GM12878 (cell line): Measurements from ENCODE around the gene PRG3. TPM values are rescaled to one million over a fixed set of nuclear protein-coding genes. Genes with fewer than 3 reads are reported as not detected.

Source experiments
- ATAC-seq: fragments of 200-7000 bp; cut with Tn5 transposase; 3 replicates; pipeline ENCODE4 v1.9.1; 2020; ENCODE audit warnings: mild to moderate bottlenecking, moderate library complexity
- BruUV-seq: library from RNA; stranded (reverse); fragments of 400-500 nt; replicated peaks from 2 replicates; lab custom pipeline; 2021; lab: Mats Ljungman, UMichigan
- CTCF ChIA-PET: fragments of 300-600 bp; sonication (Branson Sonifier 250); formaldehyde crosslinking; extraction: SDS; loops from one replicate; lab custom pipeline; 2021; ENCODE audit warnings: inconsistent platforms; lab: Yijun Ruan, JAX
- POLR2A ChIA-PET: fragments of 350-600 bp; formaldehyde crosslinking; extraction: SDS; loops from one replicate; lab custom pipeline; 2021; ENCODE audit warnings: inconsistent platforms; lab: Charles Lee
- RAD21 ChIA-PET: fragments of 300-600 bp; sonication (Branson Sonifier 250); formaldehyde crosslinking; loops from one replicate; lab custom pipeline; 2023; ENCODE audit warnings: antibody characterized with exemption; ENCODE audit not compliant: unreplicated experiment; lab: Charles Lee
- SMC1A ChIA-PET: fragments of 300-600 bp; sonication (Branson Sonifier 250); formaldehyde crosslinking; loops from one replicate; lab custom pipeline; 2023; ENCODE audit not compliant: unreplicated experiment, uncharacterized antibody; lab: Charles Lee
- DNase-seq: peaks from one replicate; pipeline ENCODE4 v3.0.0-alpha.2; 2011; ENCODE audit warnings: low read depth, low spot score
- FAIRE-seq: peaks from 3 replicates; lab custom pipeline; 2011; peaks lifted over from hg19 to GRCh38; lab: Jason Lieb, UNC
- H2AFZ ChIP-seq: 2 replicates; pipeline ENCODE4 v1.6.0; 2011; ENCODE audit warnings: low read depth, low read length, control low read depth; ENCODE audit not compliant: control insufficient read depth
- H3K27ac ChIP-seq: 2 replicates; pipeline ENCODE4 v1.5.1; 2011; ENCODE audit warnings: control low read depth; ENCODE audit not compliant: control insufficient read depth, insufficient read depth
- H3K27me3 ChIP-seq, 2 experiments: replicated peaks in 1 of 2; 2 replicates each; pipeline versions ENCODE4 v1.6.0 to v1.6.1; 2011; ENCODE audit warnings: low read length in 1 of 2; ENCODE audit not compliant: control insufficient read depth in 2 of 2, insufficient read depth in 2 of 2
- H3K36me3 ChIP-seq, 2 experiments: 2 replicates each; pipeline ENCODE4 v1.5.1; 2011; ENCODE audit warnings: low read length in 1 of 2; ENCODE audit not compliant: control insufficient read depth in 2 of 2, insufficient read depth in 2 of 2
- H3K4me1 ChIP-seq: 2 replicates; pipeline ENCODE4 v1.6.1; 2011; ENCODE audit warnings: mild to moderate bottlenecking, low read length, moderate library complexity, mixed read lengths; ENCODE audit not compliant: control insufficient read depth, insufficient read depth
- H3K4me2 ChIP-seq: 2 replicates; pipeline ENCODE4 v1.6.0; 2011; ENCODE audit warnings: control low read depth; ENCODE audit not compliant: control insufficient read depth, insufficient read depth
- H3K4me3 ChIP-seq: fragments of 200-600 bp; sonication (generic); 2 replicates; pipeline ENCODE4 v1.5.1; 2016
- H3K79me2 ChIP-seq: 2 replicates; pipeline ENCODE4 v1.6.0; 2011; ENCODE audit warnings: low read length; ENCODE audit not compliant: control insufficient read depth, insufficient read depth
- H3K9ac ChIP-seq: 2 replicates; pipeline ENCODE4 v1.8.0; 2011; ENCODE audit warnings: low read length, control low read depth, mixed read lengths; ENCODE audit not compliant: control insufficient read depth, insufficient read depth
- H3K9me3 ChIP-seq: replicated peaks from 3 replicates; pipeline ENCODE4 v1.5.1; 2011; ENCODE audit warnings: mild to moderate bottlenecking, low read length; ENCODE audit not compliant: control insufficient read depth, insufficient read depth
- H4K20me1 ChIP-seq: 2 replicates; pipeline ENCODE4 v1.6.0; 2011; ENCODE audit not compliant: control insufficient read depth, insufficient read depth
- ATF7 ChIP-seq: fragments of 450-650 bp; IDR thresholded peaks from 2 replicates; pipeline ENCODE4 v1.6.1; 2016; ENCODE audit warnings: low read depth, mild to moderate bottlenecking
- BCL3 ChIP-seq: IDR thresholded peaks from 2 replicates; pipeline ENCODE4 v1.6.1; 2011; ENCODE audit warnings: borderline replicate concordance, low read depth, mild to moderate bottlenecking, moderate library complexity, low read length; ENCODE audit not compliant: insufficient read depth, poor library complexity, severe bottlenecking
- CEBPZ ChIP-seq: fragments of 150-350 bp; IDR thresholded peaks from 2 replicates; pipeline ENCODE4 v1.6.1; 2016; ENCODE audit warnings: low read depth, low read length
- E2F4 ChIP-seq: IDR thresholded peaks from 2 replicates; pipeline ENCODE4 v1.6.1; 2012; ENCODE audit warnings: low read depth, low read length, improper control_type of control experiment
- IKZF1 ChIP-seq: fragments of 450-650 bp; conservative IDR thresholded peaks from 2 replicates; pipeline ENCODE4 v1.6.1; 2017; ENCODE audit warnings: antibody characterized with exemption, mild to moderate bottlenecking
- IKZF2 ChIP-seq, 2 experiments: fragments of 450-650 bp; IDR thresholded peaks; 2 replicates each; pipeline ENCODE4 v1.6.1; 2017; ENCODE audit warnings: mild to moderate bottlenecking in 2 of 2, moderate library complexity in 2 of 2
- MYC ChIP-seq: IDR thresholded peaks from 2 replicates; pipeline ENCODE4 v1.6.1; 2011; ENCODE audit warnings: mild to moderate bottlenecking, low read length, moderate library complexity, inconsistent platforms; ENCODE audit not compliant: insufficient read depth, insufficient replicate concordance, insufficient read length, severe bottlenecking
- NRF1 ChIP-seq: conservative IDR thresholded peaks from 2 replicates; pipeline ENCODE4 v1.6.1; 2011; ENCODE audit warnings: mild to moderate bottlenecking, low read depth, low read length, improper control_type of control experiment
- TAF1 ChIP-seq: IDR thresholded peaks from 2 replicates; pipeline ENCODE4 v1.6.1; 2011; ENCODE audit warnings: mild to moderate bottlenecking, low read depth, low read length, borderline replicate concordance
- USF1 ChIP-seq: IDR thresholded peaks from 2 replicates; pipeline ENCODE4 v1.6.1; 2011; ENCODE audit warnings: borderline replicate concordance, low read depth, mild to moderate bottlenecking, moderate library complexity, mixed read lengths, low read length; ENCODE audit not compliant: insufficient read depth; ENCODE audit errors: extremely low read length
- YY1 ChIP-seq: IDR thresholded peaks from 2 replicates; pipeline ENCODE4 v1.6.1; 2011; ENCODE audit warnings: low read depth, mild to moderate bottlenecking, low read length
- WGBS: methylation state at CpG from one replicate; pipeline ENCODE4 v1.1.6; 2016; ENCODE audit warnings: low lambda C conversion rate; ENCODE audit not compliant: insufficient replicate concordance, insufficient coverage; ENCODE audit errors: missing lambda C conversion rate; 5-methylcytosine and 5-hydroxymethylcytosine counted together
- in situ Hi-C: fragments of 300-500 bp; cut with MboI; formaldehyde crosslinking; loops from 9 replicates; pipeline ENCODE4 v1.14.3; 2018; ENCODE audit warnings: mixed read lengths
- intact Hi-C: fragments of 100-400 bp; cut with micrococcal nuclease; formaldehyde crosslinking; loops from one replicate; pipeline ENCODE4 v1.14.2; 2022; ENCODE audit not compliant: unreplicated experiment
- polyA plus RNA-seq, 11 experiments: library from polyadenylated mRNA; depleted of rRNA in 4 of 11; unstranded in 6 of 11; stranded (reverse) in 5 of 11; fragments of >200 nt; fragmentation: Nextera tagmentation in 4 of 11; fragmentation: Illumina TruSeq in 1 of 11; extraction: Ambion mirVana in 4 of 11; extraction: Trizol in 1 of 11; gene quantifications; 1 replicate in 1 of 11; 2 replicates in 10 of 11; pipeline versions ENCODE4 v1.2.1 to v1.2.3, GENCODE V29; 2011 to 2016; ENCODE audit warnings: inconsistent platforms in 2 of 11, missing spikeins in 2 of 11, low read depth in 1 of 11
- total RNA-seq, 4 experiments: library from RNA; depleted of rRNA in 3 of 4; stranded (reverse); fragments of >200 nt in 3 of 4; fragmentation: Illumina TruSeq in 1 of 4; extraction: Trizol in 1 of 4; gene quantifications; 2 replicates each; pipeline versions ENCODE4 v1.2.1 to v1.2.3, GENCODE V29; 2013 to 2021

The PRG3 gene
- total and polyA plus RNA-seq, 10 of the 15 experiments (the other 5 are each of a cell fraction or from before 2014, with no cell fraction given), result not detected

GRCh38 chr11:57348636-57349313, 32.2 kb downstream of the PRG3 start:
- ChIA-PET CTCF (interaction anchor here (0.9 to 3.4 kb wide), 9 partner anchors 11 to 508 kb away, joined by 3 to 15 read pairs (median 4); partner anchors contain the start of gene P2RX3), RAD21 (interaction anchor here (0.6 kb wide), 1 partner anchor 105 kb away, joined by 3 read pairs; no protein-coding TSS in a partner anchor), SMC1A (interaction anchor here (1.2 to 1.7 kb wide), 2 partner anchors 9 to 350 kb away, joined by 3 to 4 read pairs; no protein-coding TSS in a partner anchor), POLR2A (no interaction called here)
- in situ Hi-C loops, result loop anchor here (5.0 to 25.0 kb wide), 5 partner anchors 134 to 1239 kb away; partner anchors contain the start of genes LPXN, OR5B21, TIMM10 and ZFP91
- Histone ChIP-seq H3K27ac (no peak overlapping the region), H4K20me1 (no peaks in the 10 kb centered on the region), H3K4me3 (no peak overlapping the region), H3K4me1 (no peaks in the 10 kb centered on the region; the same call in 1 of the 2 replicates), H3K27me3 (peaks cover 0 to 4% of the 10 kb centered on the region in 2 experiments; a peak in 1 of 4 replicates), H3K9me3 (no peaks in the 10 kb centered on the region; the same call in 2 of the 3 replicates), H3K36me3 (no peaks in the 10 kb centered on the region), H3K4me2 (no peak overlapping the region), H2AFZ (no peak overlapping the region), H3K79me2 (no peaks in the 10 kb centered on the region), H3K9ac (no peak overlapping the region)
- TF ChIP-seq IKZF2 (IDR thresholded peaks at IDR 0.05) (no peak), YY1 (no peak), ATF7 (no peak), E2F4 (no peak), BCL3 (no peak), USF1 (no peak), CEBPZ (no peak), NRF1 (no peak), TAF1 (no peak), MYC (no peak), IKZF1 (no peak)
- FAIRE-seq, result no peak
- no peak for ATAC-seq
- 28% methylated on average over 14 of the region's 14 CpGs for WGBS
- intact Hi-C loops, result loop anchor here (10.0 kb wide), 1 partner anchor 1156 kb away; the partner anchor contains the start of gene OR5B21
- no peak for DNase-seq
- no TSS peak for BruUV-seq
